Panc1 (cell line): Measurements from ENCODE around the gene PDZD2. TPM values are rescaled to one million over a fixed set of nuclear protein-coding genes. Genes with fewer than 3 reads are reported as not detected.

Experiments used
- ATAC-seq: fragments of 200-7000 bp; cut with Tn5 transposase; 2 replicates; pipeline ENCODE4 v1.9.1; 2020; ENCODE audit warnings: mild to moderate bottlenecking, moderate library complexity
- BruUV-seq: library from RNA; stranded (reverse); fragments of 400-500 nt; replicated peaks from 2 replicates; lab custom pipeline; 2021; lab: Mats Ljungman, UMichigan
- CTCF ChIA-PET: fragments of 300-600 bp; sonication (Branson Sonifier 250); formaldehyde crosslinking; loops from one replicate; lab custom pipeline; 2022; ENCODE audit warnings: antibody characterized with exemption; lab: Charles Lee
- POLR2A ChIA-PET: fragments of 300-600 bp; sonication (Branson Sonifier 250); formaldehyde crosslinking; loops from one replicate; lab custom pipeline; 2022; ENCODE audit warnings: antibody characterized with exemption; lab: Charles Lee
- DNase-seq: peaks from one replicate; pipeline ENCODE4 v3.0.0-alpha.2; 2010; ENCODE audit warnings: low read depth, low spot score
- H3K27ac ChIP-seq: 2 replicates; pipeline ENCODE4 v1.5.1; 2011; ENCODE audit warnings: mild to moderate bottlenecking, low read length, inconsistent platforms
- H3K27me3 ChIP-seq: fragments of 200-500 bp; sonication (Bioruptor generic); 2 replicates; pipeline ENCODE4 v1.6.0; 2014; ENCODE audit warnings: low read length, inconsistent platforms; ENCODE audit not compliant: control insufficient read depth, insufficient read depth
- H3K36me3 ChIP-seq: fragments of 200-500 bp; sonication (Bioruptor generic); 2 replicates; pipeline ENCODE4 v1.5.1; 2014; ENCODE audit warnings: inconsistent platforms, mild to moderate bottlenecking, low read length, moderate library complexity; ENCODE audit not compliant: control insufficient read depth, insufficient read depth
- H3K4me1 ChIP-seq: 2 replicates; pipeline ENCODE4 v1.5.1; 2011; ENCODE audit warnings: inconsistent platforms, mild to moderate bottlenecking, low read length, moderate library complexity; ENCODE audit not compliant: control insufficient read depth, insufficient read depth
- H3K4me3 ChIP-seq, 2 experiments: 2 replicates each; pipeline ENCODE4 v1.5.1; 2011 to 2012; ENCODE audit warnings: low read depth in 2 of 2, low read length in 2 of 2, mild to moderate bottlenecking in 2 of 2, inconsistent platforms in 1 of 2, moderate library complexity in 1 of 2
- H3K9me3 ChIP-seq: fragments of 200-500 bp; sonication (Bioruptor generic); 2 replicates; pipeline ENCODE4 v1.5.1; 2014; ENCODE audit warnings: low read depth, mild to moderate bottlenecking, inconsistent platforms, low read length, moderate library complexity; ENCODE audit not compliant: control insufficient read depth, insufficient read depth
- CTCF ChIP-seq: fragments of 450-650 bp; IDR thresholded peaks from 2 replicates; pipeline ENCODE4 v1.5.1; 2017; ENCODE audit warnings: mild to moderate bottlenecking
- POLR2AphosphoS5 ChIP-seq: IDR thresholded peaks from 2 replicates; pipeline ENCODE4 v1.6.1; 2012; ENCODE audit warnings: mild to moderate bottlenecking, low read depth, low read length, moderate library complexity
- SIN3A ChIP-seq: IDR thresholded peaks from 2 replicates; pipeline ENCODE4 v1.6.1; 2012; ENCODE audit warnings: low read depth, mild to moderate bottlenecking, low read length, moderate library complexity, borderline replicate concordance; ENCODE audit not compliant: insufficient read depth
- TCF7L2 ChIP-seq: IDR thresholded peaks from 2 replicates; pipeline ENCODE4 v1.6.1; 2011; ENCODE audit warnings: mild to moderate bottlenecking, low read depth, low read length, inconsistent platforms
- in situ Hi-C: cut with HindIII; loops from 2 replicates; pipeline ENCODE4 v1.10.0; 2016; ENCODE audit warnings: low sequenced_read_pairs, low pct_unique_long_range_greater_than_20kb
- intact Hi-C: fragments of 100-400 bp; cut with micrococcal nuclease; formaldehyde crosslinking; loops from one replicate; pipeline ENCODE4 v1.10.0; 2022; ENCODE audit not compliant: unreplicated experiment
- total RNA-seq: library from RNA; stranded (reverse); gene quantifications from one replicate; pipeline ENCODE4 v1.2.1, GENCODE V29; 2021; ENCODE audit not compliant: unreplicated experiment
- TF ChIP-seq, protein P1 (sequence below), 2 experiments: IDR thresholded peaks; 2 replicates each; pipeline ENCODE4 v1.6.1; 2011 to 2012; ENCODE audit warnings: low read depth in 2 of 2, control low read depth in 1 of 2, low read length in 1 of 2, mild to moderate bottlenecking in 1 of 2, moderate library complexity in 1 of 2; ENCODE audit not compliant: insufficient read depth in 1 of 2

The PDZD2 gene
- total RNA-seq, 1 experiment from 2014 or later = 0.10 TPM

- intact Hi-C loops = no loop called here
- Histone ChIP-seq H3K27ac (no peak overlapping the region), H3K36me3 (no peaks in the 10 kb centered on the region), H3K4me1 (no peaks in the 10 kb centered on the region), H3K9me3 (no peaks in the 10 kb centered on the region), H3K27me3 (peaks cover 2% of the 10 kb centered on the region; the same call in 1 of the 2 replicates), H3K4me3 (no peak overlapping the region)
- ChIA-PET CTCF (no interaction called here), POLR2A (no interaction called here)
- ATAC-seq (no peak), DNase-seq (no peak)
- no TSS peak for BruUV-seq
- in situ Hi-C loops = no loop called here
- TF ChIP-seq, protein P1, sequence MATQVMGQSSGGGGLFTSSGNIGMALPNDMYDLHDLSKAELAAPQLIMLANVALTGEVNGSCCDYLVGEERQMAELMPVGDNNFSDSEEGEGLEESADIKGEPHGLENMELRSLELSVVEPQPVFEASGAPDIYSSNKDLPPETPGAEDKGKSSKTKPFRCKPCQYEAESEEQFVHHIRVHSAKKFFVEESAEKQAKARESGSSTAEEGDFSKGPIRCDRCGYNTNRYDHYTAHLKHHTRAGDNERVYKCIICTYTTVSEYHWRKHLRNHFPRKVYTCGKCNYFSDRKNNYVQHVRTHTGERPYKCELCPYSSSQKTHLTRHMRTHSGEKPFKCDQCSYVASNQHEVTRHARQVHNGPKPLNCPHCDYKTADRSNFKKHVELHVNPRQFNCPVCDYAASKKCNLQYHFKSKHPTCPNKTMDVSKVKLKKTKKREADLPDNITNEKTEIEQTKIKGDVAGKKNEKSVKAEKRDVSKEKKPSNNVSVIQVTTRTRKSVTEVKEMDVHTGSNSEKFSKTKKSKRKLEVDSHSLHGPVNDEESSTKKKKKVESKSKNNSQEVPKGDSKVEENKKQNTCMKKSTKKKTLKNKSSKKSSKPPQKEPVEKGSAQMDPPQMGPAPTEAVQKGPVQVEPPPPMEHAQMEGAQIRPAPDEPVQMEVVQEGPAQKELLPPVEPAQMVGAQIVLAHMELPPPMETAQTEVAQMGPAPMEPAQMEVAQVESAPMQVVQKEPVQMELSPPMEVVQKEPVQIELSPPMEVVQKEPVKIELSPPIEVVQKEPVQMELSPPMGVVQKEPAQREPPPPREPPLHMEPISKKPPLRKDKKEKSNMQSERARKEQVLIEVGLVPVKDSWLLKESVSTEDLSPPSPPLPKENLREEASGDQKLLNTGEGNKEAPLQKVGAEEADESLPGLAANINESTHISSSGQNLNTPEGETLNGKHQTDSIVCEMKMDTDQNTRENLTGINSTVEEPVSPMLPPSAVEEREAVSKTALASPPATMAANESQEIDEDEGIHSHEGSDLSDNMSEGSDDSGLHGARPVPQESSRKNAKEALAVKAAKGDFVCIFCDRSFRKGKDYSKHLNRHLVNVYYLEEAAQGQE (IDR thresholded peaks at IDR 0.05; ENCODE audit: insufficient read depth in 1 of 2, low read depth in 2 of 2, low read length in 1 of 2) = no peak
- no peak for TF ChIP-seq TCF7L2
- TF ChIP-seq SIN3A = no peak
- no peak for TF ChIP-seq POLR2AphosphoS5
- TF ChIP-seq CTCF = no peak
Measured at GRCh38 chr5:31964007-31964360, 325.1 kb downstream of the PDZD2 start.

DNA sequence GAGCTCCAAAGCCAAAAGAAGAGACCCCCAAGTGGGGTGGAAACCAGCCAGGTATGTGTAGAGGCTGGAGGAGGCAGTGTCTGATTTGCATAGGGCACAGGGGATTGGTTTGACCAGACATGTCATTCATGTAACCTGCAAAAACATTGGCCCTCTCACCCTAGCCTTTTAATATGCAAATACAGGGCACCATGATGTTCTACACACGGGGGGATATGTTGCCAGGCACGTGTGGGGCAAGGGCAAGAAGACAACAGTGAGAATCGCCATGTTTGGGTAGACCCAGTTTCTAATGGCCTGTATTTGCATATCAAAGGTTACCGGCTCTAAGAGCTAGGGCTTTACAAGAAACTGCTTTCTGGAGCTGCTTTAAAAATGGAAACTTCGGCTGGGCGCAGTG lies 326.3 kb downstream of the PDZD2 start:
- Histone ChIP-seq H3K9me3 (no peaks in the 10 kb centered on the region), H3K27ac (no peak overlapping the region), H3K36me3 (no peaks in the 10 kb centered on the region), H3K4me3 (no peak overlapping the region), H3K4me1 (no peaks in the 10 kb centered on the region), H3K27me3 (no peaks in the 10 kb centered on the region)
- DNase-seq (no peak), ATAC-seq (no peak)
- TF ChIP-seq SIN3A (no peak), CTCF (no peak), POLR2AphosphoS5 (no peak)
- POLR2A ChIA-PET = no interaction called here
- in situ Hi-C loops (no loop called here), intact Hi-C loops (no loop called here)
- CTCF ChIA-PET = no interaction called here
- no TSS peak for BruUV-seq
